Measurements from ENCODE around the gene GALNTL6.

GALNTL6 gene

GRCh38 chr4:173044340-173044739 is 1231.1 kb downstream of the GALNTL6 start:
- DNase-seq: no peak

- DNase-seq: no peak
Measured at GRCh38 chr4:173045571-173045970, 1232.4 kb downstream of the GALNTL6 start.

GRCh38 chr4:173046144-173046543 is 1232.9 kb downstream of the GALNTL6 start:
- DNase-seq: no peak

- no peak for DNase-seq
Measured at GRCh38 chr4:173046818-173047217, 1233.6 kb downstream of the GALNTL6 start.

- DNase-seq: no peak
Measured at GRCh38 chr4:173051232-173051631, 1238.0 kb downstream of the GALNTL6 start.

GRCh38 chr4:173051716-173052115 is 1238.5 kb downstream of the GALNTL6 start:
- DNase-seq: no peak

GRCh38 chr4:173052439-173052838 is 1239.2 kb downstream of the GALNTL6 start:
- DNase-seq: no peak

GRCh38 chr4:173056271-173056670 is 1243.1 kb downstream of the GALNTL6 start:
- no peak for DNase-seq

GRCh38 chr4:173056710-173057109 is 1243.5 kb downstream of the GALNTL6 start:
- no peak for DNase-seq

- DNase-seq: no peak
Measured at GRCh38 chr4:173057442-173057841, 1244.2 kb downstream of the GALNTL6 start.

- no peak for DNase-seq
Measured at GRCh38 chr4:173057901-173058300, 1244.7 kb downstream of the GALNTL6 start.

- no peak for DNase-seq
Measured at GRCh38 chr4:173061160-173061559, 1248.0 kb downstream of the GALNTL6 start.

GRCh38 chr4:173073939-173074500 is 1260.8 kb downstream of the GALNTL6 start:
- DNase-seq: no peak

- DNase-seq: no peak
Measured at GRCh38 chr4:173074501-173074946, 1261.3 kb downstream of the GALNTL6 start.

- no peak for DNase-seq
Measured at GRCh38 chr4:173076903-173077634, 1263.9 kb downstream of the GALNTL6 start.

- DNase-seq: no peak
Measured at GRCh38 chr4:173088144-173088543, 1274.9 kb downstream of the GALNTL6 start.

All from hematopoietic multipotent progenitor cell treated with erythropoietin and hydrocortisone succinate and interleukin-3 and kit ligand, for 8 days (in vitro differentiated cells).